Lower lobe of right lung (tissue), 2 donors: ENCODE measurements around the gene EPC2. TPM values are rescaled to one million over a fixed set of nuclear protein-coding genes. Genes with fewer than 3 reads are reported as not detected.
"Not testable (repeated sequence)": the region's sequence is repeated elsewhere in the genome, so short reads cannot be mapped to it uniquely, and the experiment has no call there.

Source experiments
- ATAC-seq, 2 donors: fragments of 200-7000 bp; cut with Tn5 transposase; one replicate each; pipeline ENCODE4 v1.9.1; 2020 to 2022; ENCODE audit warnings: mild to moderate bottlenecking in 2 of 2, moderate library complexity in 2 of 2
- DNase-seq: peaks from one replicate; pipeline ENCODE4 v3.0.0-alpha.2; 2020
- H3K27ac ChIP-seq: fragments of 200-600 bp; one replicate; pipeline ENCODE4 v1.8.0; 2022
- H3K27me3 ChIP-seq: fragments of 200-600 bp; one replicate; pipeline ENCODE4 v1.8.0; 2022; ENCODE audit warnings: low read depth
- H3K36me3 ChIP-seq: fragments of 200-600 bp; one replicate; pipeline ENCODE4 v1.8.0; 2022; ENCODE audit warnings: mild to moderate bottlenecking
- H3K4me1 ChIP-seq: fragments of 200-600 bp; one replicate; pipeline ENCODE4 v1.8.0; 2022
- H3K4me3 ChIP-seq: fragments of 200-600 bp; one replicate; pipeline ENCODE4 v1.8.0; 2022; ENCODE audit warnings: mild to moderate bottlenecking
- H3K9me3 ChIP-seq: fragments of 200-600 bp; one replicate; pipeline ENCODE4 v1.8.0; 2022
- intact Hi-C: fragments of 100-400 bp; cut with DNase I; formaldehyde crosslinking; loops from one replicate; pipeline ENCODE4 v1.11.0; 2022
- total RNA-seq: library from RNA; stranded (reverse); fragmentation: NEBNext Ultra II Directional; extraction: Animal tissue kit (Norgen Biotek cat#: 25700); gene quantifications from one replicate; pipeline ENCODE4 v1.2.1, GENCODE V29; 2021
- TF ChIP-seq, protein P1 (sequence below): fragments of 200-600 bp; IDR thresholded peaks from one replicate; pipeline ENCODE4 v1.8.0; 2022; ENCODE audit warnings: antibody characterized with exemption, mild to moderate bottlenecking
- donor health status: DM: no; HTN: yes; CAD: no; lungs with severe emphysema.

EPC2 gene
- total RNA-seq, 1 donor from 2014 or later: 36.8 TPM

DNA sequence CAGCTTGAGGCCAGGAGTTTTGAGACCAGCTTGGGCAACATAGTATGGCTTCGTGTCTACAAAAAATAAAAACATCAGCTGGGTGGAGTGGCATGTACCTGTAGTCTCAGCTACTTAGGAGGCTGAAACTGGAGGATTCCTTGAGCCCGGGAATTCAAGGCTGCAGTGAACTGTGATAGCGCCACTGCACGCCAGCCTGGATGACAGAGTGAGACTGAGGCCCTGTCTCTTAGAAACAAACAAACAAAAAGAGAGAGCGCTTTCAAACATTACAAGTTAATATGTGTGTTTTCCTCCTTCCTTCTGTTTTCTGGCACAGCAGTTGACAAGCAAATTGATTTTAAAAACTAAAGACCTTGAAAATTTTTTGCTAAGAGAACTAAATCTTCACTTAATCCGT is 9.9 kb downstream of the EPC2 start:
- Histone ChIP-seq H3K36me3 (no peaks in the 10 kb centered on the region), H3K27me3 (no peaks in the 10 kb centered on the region), H3K9me3 (no peaks in the 10 kb centered on the region), H3K27ac (no peak overlapping the region), H3K4me1 (peaks cover 77% of the 10 kb centered on the region), H3K4me3 (no peak overlapping the region)
- no peak for DNase-seq
- no peak for ATAC-seq
- TF ChIP-seq, protein P1, sequence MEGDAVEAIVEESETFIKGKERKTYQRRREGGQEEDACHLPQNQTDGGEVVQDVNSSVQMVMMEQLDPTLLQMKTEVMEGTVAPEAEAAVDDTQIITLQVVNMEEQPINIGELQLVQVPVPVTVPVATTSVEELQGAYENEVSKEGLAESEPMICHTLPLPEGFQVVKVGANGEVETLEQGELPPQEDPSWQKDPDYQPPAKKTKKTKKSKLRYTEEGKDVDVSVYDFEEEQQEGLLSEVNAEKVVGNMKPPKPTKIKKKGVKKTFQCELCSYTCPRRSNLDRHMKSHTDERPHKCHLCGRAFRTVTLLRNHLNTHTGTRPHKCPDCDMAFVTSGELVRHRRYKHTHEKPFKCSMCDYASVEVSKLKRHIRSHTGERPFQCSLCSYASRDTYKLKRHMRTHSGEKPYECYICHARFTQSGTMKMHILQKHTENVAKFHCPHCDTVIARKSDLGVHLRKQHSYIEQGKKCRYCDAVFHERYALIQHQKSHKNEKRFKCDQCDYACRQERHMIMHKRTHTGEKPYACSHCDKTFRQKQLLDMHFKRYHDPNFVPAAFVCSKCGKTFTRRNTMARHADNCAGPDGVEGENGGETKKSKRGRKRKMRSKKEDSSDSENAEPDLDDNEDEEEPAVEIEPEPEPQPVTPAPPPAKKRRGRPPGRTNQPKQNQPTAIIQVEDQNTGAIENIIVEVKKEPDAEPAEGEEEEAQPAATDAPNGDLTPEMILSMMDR: no peak
- intact Hi-C loops: no loop called here

- Histone ChIP-seq H3K4me3 (no peak overlapping the region), H3K9me3 (no peaks in the 10 kb centered on the region), H3K27ac (no peak overlapping the region), H3K36me3 (no peaks in the 10 kb centered on the region), H3K4me1 (peaks cover 80% of the 10 kb centered on the region), H3K27me3 (no peaks in the 10 kb centered on the region)
- intact Hi-C loops: no loop called here
- DNase-seq: no peak
- TF ChIP-seq, protein P1: no peak
- no peak for ATAC-seq
Observed at GRCh38 chr2:148656516-148656915, 12.0 kb downstream of the EPC2 start.

DNA sequence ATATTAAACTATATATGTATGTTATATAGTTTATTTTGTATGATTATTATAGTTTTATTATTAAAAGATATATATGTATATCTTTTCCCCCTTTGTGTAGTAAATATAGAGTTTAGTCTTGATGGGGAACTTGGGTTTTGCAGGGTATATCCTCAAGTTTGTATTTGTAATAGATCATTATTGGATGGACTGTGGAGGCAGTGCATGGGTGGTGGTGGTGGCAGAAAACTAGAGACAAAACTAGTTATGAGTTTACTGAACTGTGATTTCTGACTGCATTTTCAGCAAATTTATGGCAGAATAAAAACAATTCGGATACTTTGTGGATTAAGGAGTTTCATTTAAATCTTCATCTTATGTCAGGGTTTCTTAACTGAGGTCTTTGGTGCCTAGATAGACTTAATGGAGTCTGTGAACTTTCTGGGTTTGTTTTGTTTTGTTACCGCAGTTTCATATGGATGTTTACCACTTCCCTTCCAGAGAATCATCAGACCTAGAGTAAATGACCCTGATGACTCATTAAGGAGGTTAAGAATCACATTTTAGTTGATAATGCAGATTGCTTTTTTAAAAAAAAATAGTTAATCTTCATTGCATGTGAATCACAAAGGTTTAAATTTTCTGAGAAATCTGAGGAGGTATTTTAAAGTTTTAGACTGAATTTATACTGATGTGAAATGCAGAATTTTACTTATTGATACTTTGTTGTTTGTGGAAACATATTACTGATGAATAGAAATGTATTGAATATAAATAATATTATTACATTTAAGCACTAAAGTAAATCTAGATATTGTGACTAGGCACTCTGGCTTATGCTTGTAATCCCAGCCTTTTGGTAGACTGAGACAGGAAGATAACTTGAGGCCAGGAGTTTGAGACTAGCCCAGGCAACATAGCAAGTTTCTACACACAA is 14.5 kb downstream of the EPC2 start:
- H3K4me1 ChIP-seq: peaks cover 57% of the 10 kb centered on the region
- DNase-seq (no peak), ATAC-seq (peak; percentile 61 to 75)
- no peak overlapping the region for H3K4me3 ChIP-seq
- H3K27me3 ChIP-seq: no peaks in the 10 kb centered on the region
- no peaks in the 10 kb centered on the region for H3K9me3 ChIP-seq
- TF ChIP-seq, protein P1: no peak
- intact Hi-C loops: no loop called here
- H3K36me3 ChIP-seq: no peaks in the 10 kb centered on the region
- H3K27ac ChIP-seq: no peak overlapping the region

DNA sequence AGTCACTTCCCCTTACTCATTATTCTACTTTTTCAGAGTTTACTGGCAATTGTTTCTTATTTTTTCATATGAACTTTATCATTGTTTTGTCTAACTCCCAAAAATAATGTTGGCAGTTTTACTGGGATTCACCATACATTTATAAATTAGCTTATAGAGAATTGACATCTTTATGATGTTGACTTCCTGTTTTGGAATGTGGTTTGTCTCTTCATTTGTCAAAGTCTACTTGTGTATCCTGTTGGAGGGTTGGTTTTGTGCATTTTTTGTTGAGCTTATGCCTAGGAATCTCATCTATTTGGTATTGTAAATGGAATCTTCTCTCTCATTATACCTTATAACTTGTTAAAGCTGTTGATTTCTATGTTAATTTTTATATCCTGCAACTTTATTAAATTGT is 16.4 kb downstream of the EPC2 start:
- H3K4me3 ChIP-seq: no peak overlapping the region
- no peak for DNase-seq
- no peaks in the 10 kb centered on the region for H3K36me3 ChIP-seq
- no peaks in the 10 kb centered on the region for H3K9me3 ChIP-seq
- no peak overlapping the region for H3K27ac ChIP-seq
- intact Hi-C loops: no loop called here
- no peak for ATAC-seq
- TF ChIP-seq, protein P1: no peak
- H3K27me3 ChIP-seq: no peaks in the 10 kb centered on the region
- H3K4me1 ChIP-seq: peaks cover 55% of the 10 kb centered on the region

DNA sequence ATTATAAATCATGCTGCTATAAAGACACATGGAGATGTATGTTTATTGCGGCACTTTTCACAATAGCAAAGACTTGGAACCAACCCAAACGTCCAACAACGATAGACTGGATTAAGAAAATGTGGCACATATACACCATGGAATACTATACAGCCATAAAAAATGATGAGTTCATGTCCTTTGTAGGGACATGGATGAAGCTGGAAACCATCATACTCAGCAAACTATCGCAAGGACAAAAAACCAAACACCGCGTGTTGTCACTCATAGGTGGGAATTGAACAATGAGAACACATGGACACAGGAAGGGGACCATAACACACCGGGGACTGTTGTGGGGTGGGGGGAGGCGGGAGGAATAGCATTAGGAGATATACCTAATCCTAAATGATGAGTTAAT is 17.8 kb downstream of the EPC2 start:
- H3K4me3 ChIP-seq, H3K36me3 ChIP-seq, H3K27ac ChIP-seq, H3K9me3 ChIP-seq, intact Hi-C loops, DNase-seq, ATAC-seq, H3K27me3 ChIP-seq: not testable (repeated sequence)
- H3K4me1 ChIP-seq: peaks cover 55% of the 10 kb centered on the region

DNA sequence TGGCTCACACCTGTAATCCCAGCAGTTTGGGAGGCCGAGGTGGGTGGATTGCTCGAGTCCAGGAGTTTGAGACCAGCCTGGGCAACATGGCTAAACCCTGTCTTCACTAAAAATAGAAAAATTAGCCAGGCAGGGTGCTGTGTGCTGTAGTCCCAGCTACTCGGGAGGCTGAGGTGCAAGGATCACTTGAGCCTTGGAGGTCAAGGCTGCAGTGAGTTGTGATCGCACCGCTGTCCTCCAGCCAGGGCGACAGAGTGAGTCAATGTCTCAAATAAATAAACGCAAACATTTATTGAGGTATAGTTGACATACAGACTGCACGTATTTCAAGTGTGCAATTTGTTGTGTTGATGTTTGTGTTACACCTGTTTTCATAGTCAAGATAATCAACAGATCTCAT is 19.7 kb downstream of the EPC2 start:
- H3K9me3 ChIP-seq: no peaks in the 10 kb centered on the region
- no peaks in the 10 kb centered on the region for H3K27me3 ChIP-seq
- intact Hi-C loops: no loop called here
- ATAC-seq: no peak
- DNase-seq: no peak
- H3K27ac ChIP-seq: no peak overlapping the region
- TF ChIP-seq, protein P1: no peak
- H3K4me3 ChIP-seq: no peak overlapping the region
- H3K4me1 ChIP-seq: peaks cover 39% of the 10 kb centered on the region
- H3K36me3 ChIP-seq: no peaks in the 10 kb centered on the region
